ENCODE results near the gene ZNF521.
"Not testable (repeated sequence)": the region's sequence is repeated elsewhere in the genome, so short reads cannot be mapped to it uniquely, and the experiment has no call there.

The ZNF521 gene

DNA sequence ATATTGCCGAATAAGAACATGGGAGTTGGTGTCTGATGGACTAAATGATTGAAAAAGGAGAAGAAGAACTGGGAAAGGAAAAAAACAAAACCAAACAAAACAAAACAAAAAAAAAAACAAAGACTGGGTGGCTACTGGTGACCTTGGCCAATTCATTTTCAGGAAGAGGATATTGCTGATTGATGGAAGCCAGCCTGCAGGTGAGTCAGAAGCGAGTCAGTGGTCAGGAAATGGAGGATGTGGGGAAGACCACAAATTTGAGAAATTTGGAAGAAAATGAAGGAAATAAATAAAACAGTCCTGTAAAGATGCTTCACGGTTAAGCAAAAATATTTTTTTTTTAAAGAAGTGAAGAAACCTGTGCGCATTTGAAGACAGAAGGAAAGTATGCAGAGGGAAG, 296.9 kb downstream of the ZNF521 start:
- H3K4me3 Mint-ChIP-seq: no peak overlapping the region
- ATAC-seq (replicated peaks) (no peak), DNase-seq (no peak)
- peaks cover 0 to 3% of the 10 kb centered on the region in 2 donors for H3K9me3 Mint-ChIP-seq
- H3K27ac Mint-ChIP-seq: no peak overlapping the region
- no peaks in the 10 kb centered on the region for H3K36me3 Mint-ChIP-seq (ENCODE audit: insufficient read depth)
- H3K27me3 Mint-ChIP-seq: no peaks in the 10 kb centered on the region
- H3K4me1 Mint-ChIP-seq (ENCODE audit: low read depth in 2 of 2): no peaks in the 10 kb centered on the region

DNA sequence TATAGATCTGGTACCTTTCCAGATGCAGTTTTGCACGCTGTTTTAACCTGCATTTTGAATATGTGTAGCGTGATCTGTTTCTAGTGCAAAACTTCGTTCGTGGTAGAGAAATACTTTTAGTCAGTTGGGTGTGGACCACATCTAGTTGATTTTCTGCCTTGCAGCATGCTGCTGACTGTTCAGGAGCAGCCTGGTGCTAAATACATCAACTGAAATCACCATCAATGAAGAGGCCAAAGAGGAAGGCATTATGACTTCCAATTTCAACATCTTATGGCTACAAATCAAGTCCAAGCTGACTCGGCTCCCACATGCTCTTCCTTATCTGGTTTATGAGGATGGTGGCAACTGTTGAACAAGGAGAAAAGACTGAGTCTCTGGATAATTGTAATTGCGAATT, 298.5 kb downstream of the ZNF521 start:
- ATAC-seq (replicated peaks) (no peak), DNase-seq (no peak)
- peaks cover 0 to 3% of the 10 kb centered on the region in 2 donors for H3K9me3 Mint-ChIP-seq
- no peak overlapping the region for H3K4me3 Mint-ChIP-seq
- no peak overlapping the region for H3K27ac Mint-ChIP-seq
- H3K4me1 Mint-ChIP-seq (ENCODE audit: low read depth in 2 of 2): no peaks in the 10 kb centered on the region
- H3K36me3 Mint-ChIP-seq (ENCODE audit: insufficient read depth): no peaks in the 10 kb centered on the region
- H3K27me3 Mint-ChIP-seq: no peaks in the 10 kb centered on the region

DNA sequence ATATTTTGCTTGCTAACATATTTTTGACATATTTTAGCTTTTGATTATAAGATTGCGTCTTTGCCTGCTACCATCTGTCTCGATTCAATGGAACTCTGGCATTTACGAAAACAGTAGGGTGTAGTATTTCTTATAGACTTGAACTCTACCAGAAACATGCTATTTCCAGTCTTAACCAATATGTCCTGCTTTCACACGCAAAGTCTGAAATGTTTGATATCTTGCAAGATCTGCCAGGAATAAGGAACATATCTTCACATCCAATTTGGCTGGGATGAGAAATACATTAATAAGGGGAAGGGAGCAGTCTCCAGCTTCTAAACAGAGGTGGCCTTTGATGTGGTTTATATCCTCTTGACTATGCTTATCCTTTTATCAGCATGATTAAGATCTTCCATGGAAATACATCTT, 299.4 kb downstream of the ZNF521 start:
- H3K27me3 Mint-ChIP-seq: no peaks in the 10 kb centered on the region
- ATAC-seq (replicated peaks): no peak
- no peak overlapping the region for H3K4me3 Mint-ChIP-seq
- H3K9me3 Mint-ChIP-seq: peaks cover 0 to 3% of the 10 kb centered on the region in 2 donors
- DNase-seq: no peak
- H3K4me1 Mint-ChIP-seq (ENCODE audit: low read depth in 2 of 2): no peaks in the 10 kb centered on the region
- H3K27ac Mint-ChIP-seq: no peak overlapping the region
- no peaks in the 10 kb centered on the region for H3K36me3 Mint-ChIP-seq (ENCODE audit: insufficient read depth)

DNA sequence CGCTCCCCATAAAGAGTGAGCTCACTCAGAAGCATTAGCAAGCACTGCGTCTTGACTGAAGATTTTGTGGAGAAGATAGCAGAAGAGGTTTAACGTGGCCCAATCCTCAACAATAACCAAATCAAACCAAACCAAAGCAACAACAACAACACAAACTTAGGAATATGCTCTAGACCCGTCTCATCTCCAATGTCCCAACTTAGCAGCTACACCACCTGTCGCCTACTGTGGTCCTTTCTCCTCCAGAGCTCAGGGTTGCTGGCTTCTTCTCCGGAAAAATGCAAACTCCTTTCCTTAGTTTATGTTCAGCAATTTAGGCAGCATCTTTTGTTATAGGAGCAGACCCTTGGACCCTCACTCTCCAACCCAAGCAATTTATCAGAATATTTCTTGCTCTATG, 301.4 kb downstream of the ZNF521 start:
- H3K9me3 Mint-ChIP-seq: peaks cover 0 to 3% of the 10 kb centered on the region in 2 donors
- no peaks in the 10 kb centered on the region for H3K36me3 Mint-ChIP-seq (ENCODE audit: insufficient read depth)
- no peak overlapping the region for H3K4me3 Mint-ChIP-seq

DNA sequence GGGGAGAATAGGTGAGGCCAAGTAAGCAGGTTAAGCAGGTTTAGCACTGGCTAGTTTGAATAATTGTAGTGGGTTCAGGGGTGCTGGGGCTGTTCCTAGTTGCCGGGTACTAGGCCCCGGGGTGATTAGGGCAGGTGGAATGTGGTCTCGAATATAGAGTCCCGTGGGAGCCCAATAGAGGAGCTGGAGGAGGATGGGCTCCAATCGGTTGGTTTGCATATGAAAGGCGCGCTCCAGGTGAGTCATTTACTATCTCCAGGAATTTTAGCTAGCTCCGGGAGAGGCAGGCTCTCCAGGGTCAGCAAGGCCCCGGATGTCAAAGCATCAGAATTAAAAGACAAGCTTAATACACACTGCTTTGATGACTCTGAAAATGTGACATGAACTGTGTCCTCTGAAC, 304.0 kb downstream of the ZNF521 start:
- no peaks in the 10 kb centered on the region for H3K4me1 Mint-ChIP-seq (ENCODE audit: low read depth in 2 of 2)

More for the DNA sequence above, 301.4 kb downstream of the ZNF521 start:
- Mint-ChIP-seq H3K27me3 (no peaks in the 10 kb centered on the region), H3K27ac (no peak overlapping the region), H3K4me1 (ENCODE audit: low read depth in 2 of 2) (no peaks in the 10 kb centered on the region)
- no peak for ATAC-seq (replicated peaks)
- DNase-seq: no peak

DNA sequence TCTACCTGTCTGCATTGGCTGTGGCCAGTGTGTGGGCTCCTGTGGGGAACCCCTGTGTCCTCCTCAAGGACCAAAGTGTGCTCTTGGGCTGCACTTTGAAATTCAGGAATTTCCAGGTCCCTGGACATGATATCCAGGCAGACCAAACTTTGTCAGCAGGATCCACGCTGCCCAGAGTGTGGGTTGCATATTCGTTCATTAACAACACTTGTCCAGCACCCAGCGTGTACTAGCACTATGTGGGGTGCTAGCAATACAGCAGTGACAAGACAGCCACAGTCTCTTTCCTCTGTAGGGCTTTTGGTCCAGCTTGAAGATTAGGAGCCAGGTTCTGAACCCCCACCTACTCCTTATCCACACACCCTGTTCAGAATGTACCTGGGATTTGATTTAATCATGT, 304.5 kb downstream of the ZNF521 start:
- no peaks in the 10 kb centered on the region for H3K36me3 Mint-ChIP-seq (ENCODE audit: insufficient read depth)
- no peak overlapping the region for H3K27ac Mint-ChIP-seq

More for the DNA sequence above, 304.0 kb downstream of the ZNF521 start:
- Mint-ChIP-seq H3K27ac (no peak overlapping the region), H3K36me3 (ENCODE audit: insufficient read depth) (no peaks in the 10 kb centered on the region), H3K27me3 (no peaks in the 10 kb centered on the region), H3K9me3 (peaks cover 3 to 11% of the 10 kb centered on the region in 2 donors), H3K4me3 (no peak overlapping the region)
- no peak for ATAC-seq (replicated peaks)
- DNase-seq: no peak

DNA sequence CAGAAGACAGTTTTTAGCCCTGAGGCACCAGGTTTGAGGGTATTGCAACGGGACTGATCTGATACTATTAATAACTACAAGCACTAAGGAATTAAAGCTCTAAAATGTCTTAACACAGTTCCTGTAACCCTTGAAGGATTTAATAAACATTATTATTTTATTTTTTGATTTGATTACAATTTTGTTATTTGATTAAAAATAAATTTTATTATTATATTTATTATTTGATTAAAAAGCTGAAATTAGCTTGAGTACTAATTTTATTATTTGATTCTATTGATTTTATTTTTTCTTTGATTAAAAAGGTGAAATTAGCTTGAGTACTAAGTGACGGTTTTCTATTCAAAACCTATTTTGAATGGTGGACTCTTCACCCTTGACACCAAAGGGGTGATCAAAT, 307.3 kb downstream of the ZNF521 start:
- peaks cover 1 to 11% of the 10 kb centered on the region in 2 donors for H3K9me3 Mint-ChIP-seq
- no peaks in the 10 kb centered on the region for H3K4me1 Mint-ChIP-seq (ENCODE audit: low read depth in 2 of 2)
- ATAC-seq (replicated peaks) (no peak), DNase-seq (no peak)
- H3K27me3 Mint-ChIP-seq: no peaks in the 10 kb centered on the region
- no peak overlapping the region for H3K4me3 Mint-ChIP-seq
- H3K36me3 Mint-ChIP-seq (ENCODE audit: insufficient read depth): no peaks in the 10 kb centered on the region
- H3K27ac Mint-ChIP-seq: no peak overlapping the region

More for the DNA sequence above, 304.5 kb downstream of the ZNF521 start:
- ATAC-seq (replicated peaks) (no peak), DNase-seq (no peak)
- Mint-ChIP-seq H3K27me3 (no peaks in the 10 kb centered on the region), H3K4me3 (no peak overlapping the region), H3K9me3 (peaks cover 3 to 11% of the 10 kb centered on the region in 2 donors), H3K4me1 (ENCODE audit: low read depth in 2 of 2) (no peaks in the 10 kb centered on the region)

DNA sequence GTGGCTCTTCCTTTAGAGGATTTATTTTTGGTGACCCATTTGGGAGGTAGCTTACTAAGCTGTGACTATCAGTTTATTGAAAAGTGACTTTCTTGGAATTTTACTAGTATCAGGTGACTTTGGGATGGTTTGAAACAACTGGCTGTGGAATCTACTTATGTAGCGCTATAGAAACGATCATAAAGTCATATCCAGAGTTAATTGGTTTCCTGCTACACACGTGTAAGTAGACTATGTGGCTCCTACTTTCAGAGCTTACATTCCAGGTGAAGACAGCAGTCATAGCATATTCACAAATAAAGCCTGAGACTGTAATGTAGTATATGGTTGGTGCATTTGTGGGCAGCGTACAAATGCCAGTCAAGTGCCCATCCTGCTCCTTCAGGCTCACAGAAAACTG, 308.9 kb downstream of the ZNF521 start:
- no peak overlapping the region for H3K27ac Mint-ChIP-seq
- ATAC-seq (replicated peaks) (no peak), DNase-seq (no peak)
- no peak overlapping the region for H3K4me3 Mint-ChIP-seq
- H3K4me1 Mint-ChIP-seq (ENCODE audit: low read depth in 2 of 2): no peaks in the 10 kb centered on the region
- H3K9me3 Mint-ChIP-seq: peaks cover 4 to 11% of the 10 kb centered on the region in 2 donors
- H3K27me3 Mint-ChIP-seq: no peaks in the 10 kb centered on the region
- no peaks in the 10 kb centered on the region for H3K36me3 Mint-ChIP-seq (ENCODE audit: insufficient read depth)

DNA sequence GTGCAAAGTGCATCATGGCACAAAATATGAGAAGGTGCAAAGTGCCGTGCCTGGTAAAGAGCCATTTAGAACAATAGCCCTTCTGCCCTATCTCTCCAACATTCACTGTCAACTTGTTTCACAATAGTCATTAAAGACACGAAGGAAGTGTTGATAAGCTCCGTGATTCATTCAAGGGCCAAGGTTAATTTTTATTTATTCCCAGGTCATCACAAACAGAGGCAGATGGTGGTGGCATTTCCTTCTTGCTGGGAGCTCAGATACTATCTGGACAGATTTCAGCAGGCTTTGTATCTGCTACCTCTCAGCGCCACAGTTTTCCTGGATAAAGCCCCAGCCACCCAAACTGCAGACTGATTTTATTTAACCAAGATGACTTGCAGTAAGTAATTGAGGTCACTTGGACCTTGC, 309.3 kb downstream of the ZNF521 start:
- no peaks in the 10 kb centered on the region for H3K36me3 Mint-ChIP-seq (ENCODE audit: insufficient read depth)
- ATAC-seq (replicated peaks) (no peak), DNase-seq (no peak)
- no peaks in the 10 kb centered on the region for H3K27me3 Mint-ChIP-seq
- peaks cover 4 to 11% of the 10 kb centered on the region in 2 donors for H3K9me3 Mint-ChIP-seq
- no peak overlapping the region for H3K4me3 Mint-ChIP-seq
- no peak overlapping the region for H3K27ac Mint-ChIP-seq
- H3K4me1 Mint-ChIP-seq (ENCODE audit: low read depth in 2 of 2): no peaks in the 10 kb centered on the region

DNA sequence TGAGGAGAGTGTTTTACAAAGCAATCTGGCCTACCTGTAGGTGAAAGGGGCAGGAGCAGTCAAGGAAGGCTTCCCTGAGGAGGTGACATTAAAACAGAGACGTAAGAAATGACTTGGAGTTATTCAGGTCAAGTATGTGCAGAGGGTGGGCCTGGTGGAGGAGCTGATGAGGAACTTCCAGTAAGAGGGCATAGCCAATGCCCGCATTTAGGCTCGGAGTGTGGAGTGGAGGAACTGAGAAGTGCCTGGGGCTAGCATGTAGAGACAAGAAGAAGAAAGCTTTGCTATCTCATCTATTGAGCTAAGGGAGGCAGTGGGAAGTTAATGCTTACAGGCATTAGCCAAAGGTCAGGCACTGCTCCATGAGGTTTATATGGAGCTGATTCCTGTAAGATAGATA, 312.2 kb downstream of the ZNF521 start:
- DNase-seq: no peak
- no peaks in the 10 kb centered on the region for H3K4me1 Mint-ChIP-seq (ENCODE audit: low read depth in 2 of 2)

DNA sequence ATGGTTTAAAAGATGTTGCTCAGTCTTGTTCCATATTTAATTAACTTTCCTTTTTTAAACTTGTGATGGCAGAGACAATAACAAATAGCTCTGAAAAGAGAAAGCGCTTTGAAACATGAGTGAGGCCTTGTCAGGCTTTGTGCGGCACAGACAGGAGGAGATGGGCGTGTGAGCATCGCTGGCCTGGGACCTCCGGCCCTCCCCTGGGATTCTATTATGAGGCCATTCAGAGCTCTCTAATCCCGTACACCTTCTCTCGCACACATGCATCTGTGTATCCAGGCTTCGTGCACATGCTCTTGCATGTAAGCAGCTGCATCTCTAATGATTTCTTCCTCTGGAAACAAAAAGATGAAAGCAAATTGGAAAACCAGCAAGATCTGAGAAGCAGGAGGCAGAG, 313.7 kb downstream of the ZNF521 start:
- Mint-ChIP-seq H3K27me3 (peaks cover 0 to 6% of the 10 kb centered on the region in 2 donors), H3K9me3 (peaks cover 3 to 4% of the 10 kb centered on the region in 2 donors), H3K4me3 (no peak overlapping the region), H3K27ac (no peak overlapping the region), H3K36me3 (ENCODE audit: insufficient read depth) (no peaks in the 10 kb centered on the region), H3K4me1 (ENCODE audit: low read depth in 2 of 2) (no peaks in the 10 kb centered on the region)
- no peak for ATAC-seq (replicated peaks)
- no peak for DNase-seq

More for the DNA sequence above, 312.2 kb downstream of the ZNF521 start:
- peaks cover 0 to 6% of the 10 kb centered on the region in 2 donors for H3K27me3 Mint-ChIP-seq
- no peak for ATAC-seq (replicated peaks)
- no peak overlapping the region for H3K27ac Mint-ChIP-seq
- H3K36me3 Mint-ChIP-seq (ENCODE audit: insufficient read depth): no peaks in the 10 kb centered on the region
- no peak overlapping the region for H3K4me3 Mint-ChIP-seq
- peaks cover 4 to 11% of the 10 kb centered on the region in 2 donors for H3K9me3 Mint-ChIP-seq

DNA sequence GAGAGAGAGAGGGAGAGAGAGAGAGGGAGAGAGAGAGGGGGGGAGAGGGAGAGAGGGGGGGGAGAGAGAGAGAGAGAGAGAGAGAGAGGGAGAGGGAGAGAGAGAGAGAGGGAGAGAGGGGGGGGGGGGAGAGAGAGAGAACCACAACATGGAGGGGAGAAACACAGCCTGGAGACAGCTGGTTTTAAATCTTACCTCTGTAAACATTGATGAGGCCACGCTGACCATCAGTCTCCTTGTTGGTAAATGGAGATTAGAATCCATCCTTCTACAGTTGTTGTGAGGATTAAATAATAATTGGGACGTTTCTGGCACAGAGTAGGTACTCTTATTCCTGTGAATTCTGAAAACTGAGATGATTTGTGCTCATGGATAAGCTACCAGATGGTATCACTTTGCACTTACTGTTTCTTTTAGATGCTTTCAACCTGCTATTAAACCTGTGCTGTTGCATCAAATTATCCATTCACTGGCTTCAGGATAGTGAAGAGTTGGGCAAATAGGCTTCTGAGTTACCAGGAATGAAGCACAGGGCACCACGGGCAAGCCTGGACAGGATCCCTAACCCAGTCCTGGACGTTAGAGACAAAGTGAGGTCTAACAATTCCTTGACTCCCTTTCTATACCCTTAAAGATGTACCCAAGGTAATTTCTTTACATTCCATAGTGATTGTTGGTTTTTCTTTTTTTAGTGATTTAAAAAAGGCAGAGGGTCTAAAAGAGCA, 318.1 kb downstream of the ZNF521 start:
- no peaks in the 10 kb centered on the region for H3K4me1 Mint-ChIP-seq (ENCODE audit: low read depth in 2 of 2)
- peaks cover 0 to 6% of the 10 kb centered on the region in 2 donors for H3K27me3 Mint-ChIP-seq
- DNase-seq (no peak), ATAC-seq (replicated peaks) (no peak)
- no peak overlapping the region for H3K4me3 Mint-ChIP-seq
- H3K27ac Mint-ChIP-seq: no peak overlapping the region
- H3K9me3 Mint-ChIP-seq: peaks cover 4 to 8% of the 10 kb centered on the region in 2 donors
- peaks cover 3% of the 10 kb centered on the region for H3K36me3 Mint-ChIP-seq (ENCODE audit: insufficient read depth)

DNA sequence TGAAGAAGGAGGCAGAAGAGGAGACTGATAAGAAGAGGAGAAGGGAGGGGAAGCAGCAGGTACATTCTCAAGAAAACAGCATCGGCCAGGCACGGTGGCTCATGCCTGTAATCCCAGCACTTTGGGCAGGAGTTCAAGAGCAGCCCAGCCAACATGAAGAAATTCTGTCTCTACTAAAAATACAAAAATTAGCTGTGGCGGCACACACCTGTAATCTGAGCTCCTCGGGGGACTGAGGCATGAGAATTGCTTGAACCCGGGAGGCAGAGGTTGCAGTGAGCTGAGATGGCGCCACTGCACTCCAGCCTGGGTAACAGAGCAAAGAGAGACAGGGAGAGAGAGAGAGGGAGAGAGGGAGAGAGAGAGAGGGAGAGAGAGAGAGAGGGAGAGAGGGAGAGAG, 318.8 kb downstream of the ZNF521 start:
- H3K36me3 Mint-ChIP-seq (ENCODE audit: insufficient read depth); H3K9me3 Mint-ChIP-seq; H3K4me1 Mint-ChIP-seq (ENCODE audit: low read depth in 2 of 2); H3K27ac Mint-ChIP-seq; H3K4me3 Mint-ChIP-seq; DNase-seq; H3K27me3 Mint-ChIP-seq; ATAC-seq (replicated peaks): not testable (repeated sequence)

DNA sequence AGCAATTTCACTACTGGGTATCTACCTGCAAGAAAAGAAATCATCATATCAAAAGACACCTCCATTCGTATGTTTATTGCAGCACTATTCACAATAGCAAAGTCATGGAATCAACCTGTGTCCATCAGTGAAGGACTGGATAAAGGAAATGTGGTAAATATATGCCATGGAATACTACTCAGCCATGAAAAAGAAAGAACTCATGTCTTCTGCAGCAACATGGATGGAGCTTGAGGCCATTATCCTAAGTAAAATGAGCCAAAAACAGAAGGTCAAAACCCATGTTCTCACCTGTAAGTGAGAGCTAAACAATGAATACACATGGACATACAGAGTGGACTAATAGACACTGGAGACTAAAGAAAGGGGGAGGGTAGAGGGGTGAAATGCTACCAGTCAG, 322.2 kb downstream of the ZNF521 start:
- no peak overlapping the region for H3K27ac Mint-ChIP-seq
- peaks cover 5 to 8% of the 10 kb centered on the region in 2 donors for H3K9me3 Mint-ChIP-seq
- no peak overlapping the region for H3K4me3 Mint-ChIP-seq
- no peaks in the 10 kb centered on the region for H3K4me1 Mint-ChIP-seq (ENCODE audit: low read depth in 2 of 2)
- no peaks in the 10 kb centered on the region for H3K27me3 Mint-ChIP-seq
- ATAC-seq (replicated peaks): no peak
- H3K36me3 Mint-ChIP-seq (ENCODE audit: insufficient read depth): peaks cover 3% of the 10 kb centered on the region
- DNase-seq: no peak
